ENCODE measurements around the gene AMOTL1. TPM values are rescaled to one million over a fixed set of nuclear protein-coding genes. Genes with fewer than 3 reads are reported as not detected.

The AMOTL1 gene
- total and polyA plus RNA-seq, 2 donors (not counting 3 experiments of a cell fraction or from before 2014, with no cell fraction given) = 12.5 to 37.8 TPM

- CTCF ChIA-PET = interaction anchor here (1.1 to 2.6 kb wide), 9 partner anchors 8 to 153 kb away, joined by 3 to 7 read pairs (median 3); no protein-coding TSS in a partner anchor
- no peak overlapping the region for H3K4me3 ChIP-seq (replicated peaks in 1 of 3; ENCODE audit: insufficient read depth in 1 of 3, low read depth in 1 of 3, low read length in 3 of 3)
Observed at GRCh38 chr11:94776351-94777321, 8.5 kb downstream of the AMOTL1 start.

More at GRCh38 chr11:94776351-94777321, 8.5 kb downstream of the AMOTL1 start:
- Histone ChIP-seq H2AFZ (ENCODE audit: low read depth, low read length) (no peak overlapping the region), H3K9ac (replicated peaks; ENCODE audit: extremely low read depth, insufficient read depth, low read length) (no peak overlapping the region), H3K9me3 (replicated peaks; ENCODE audit: control insufficient read depth, insufficient read depth, low read length) (no peaks in the 10 kb centered on the region), H3K79me2 (ENCODE audit: control insufficient read depth, insufficient read depth, low read length) (peaks cover 93% of the 10 kb centered on the region), H3K27ac (ENCODE audit: insufficient read depth, low read depth, low read length) (no peak overlapping the region), H3K4me1 (ENCODE audit: control insufficient read depth, extremely low read depth, insufficient read depth, low read length) (peaks cover 25% of the 10 kb centered on the region), H3K4me2 (ENCODE audit: insufficient read depth, low read length) (peak overlapping the region; percentile 29), H3K9me1 (replicated peaks; ENCODE audit: control insufficient read depth, extremely low read depth, insufficient read depth, low read length) (no peaks in the 10 kb centered on the region), H3K36me3 (ENCODE audit: control insufficient read depth in 2 of 2, extremely low read depth in 1 of 2, insufficient read depth in 2 of 2, low read length in 2 of 2) (no peaks in the 10 kb centered on the region), H4K20me1 (replicated peaks; ENCODE audit: control insufficient read depth, extremely low read depth, insufficient read depth, low read length) (peaks cover 2% of the 10 kb centered on the region), H3K27me3 (ENCODE audit: control insufficient read depth in 2 of 2, insufficient read depth in 2 of 2, low read length in 2 of 2) (no peaks in the 10 kb centered on the region)
- DNase-seq (ENCODE audit: low read depth, low spot score) (peak; percentile 24), FAIRE-seq (no peak)
- POLR2A ChIA-PET = no interaction called here
- no TSS peak for BruUV-seq (replicated peaks)
- dilution Hi-C loops (cut with MboI; ENCODE audit: extremely low pct_ligation_motif_present, low sequenced_read_pairs) (no loop called here), intact Hi-C loops (cut with micrococcal nuclease) (no loop called here)
- TF ChIP-seq EZH2 (IDR thresholded peaks at IDR 0.05; ENCODE audit: borderline replicate concordance, low read depth, low read length, severe bottlenecking) (no peak), CTCF (IDR thresholded peaks at IDR 0.05; ENCODE audit: extremely low read depth in 1 of 2, insufficient read depth in 1 of 2, low read depth in 1 of 2, low read length in 2 of 2) (no peak), POLR2A (IDR thresholded peaks at IDR 0.05; ENCODE audit: low read depth, low read length) (no peak), POLR2AphosphoS5 (IDR thresholded peaks at IDR 0.05; ENCODE audit: insufficient read depth, low read depth, low read length) (no peak), FOS (IDR thresholded peaks at IDR 0.05; ENCODE audit: borderline replicate concordance, insufficient read depth, low read length) (peak; percentile 26), MYC (IDR thresholded peaks at IDR 0.05; ENCODE audit: low read depth, low read length) (no peak), MAX (IDR thresholded peaks at IDR 0.05; ENCODE audit: insufficient read depth, insufficient read length) (peak; percentile 6), GATA2 (IDR thresholded peaks at IDR 0.05; ENCODE audit: insufficient read depth, insufficient read length, low read depth, low read length) (no peak), JUN (IDR thresholded peaks at IDR 0.05; ENCODE audit: borderline replicate concordance, insufficient read depth, insufficient read length, low read depth) (no peak)

Data from endothelial cell of umbilical vein (primary cell).